ENCODE measurements around the gene CACNA1G. TPM values are rescaled to one million over a fixed set of nuclear protein-coding genes. Genes with fewer than 3 reads are reported as not detected.

Gene CACNA1G
- total and polyA plus RNA-seq, 2 donors (not counting 3 experiments of a cell fraction or from before 2014, with no cell fraction given) = not detected

GRCh38 chr17:50575581-50576210 lies 15.2 kb downstream of the CACNA1G start:
- BruUV-seq (replicated peaks) = no TSS peak
- POLR2A ChIA-PET = no interaction called here

More at GRCh38 chr17:50575581-50576210, 15.2 kb downstream of the CACNA1G start:
- H2AFZ ChIP-seq (ENCODE audit: low read depth, low read length) = no peak overlapping the region
- H3K27ac ChIP-seq (ENCODE audit: insufficient read depth, low read depth, low read length) = no peak overlapping the region
- no peaks in the 10 kb centered on the region for H3K9me1 ChIP-seq (replicated peaks; ENCODE audit: control insufficient read depth, extremely low read depth, insufficient read depth, low read length)
- no peak overlapping the region for H3K9ac ChIP-seq (replicated peaks; ENCODE audit: extremely low read depth, insufficient read depth, low read length)
- no peaks in the 10 kb centered on the region for H3K4me1 ChIP-seq (ENCODE audit: control insufficient read depth, extremely low read depth, insufficient read depth, low read length)
- H3K4me2 ChIP-seq (ENCODE audit: insufficient read depth, low read length) = no peak overlapping the region
- no peak for FAIRE-seq
- H3K79me2 ChIP-seq (ENCODE audit: control insufficient read depth, insufficient read depth, low read length) = no peaks in the 10 kb centered on the region
- DNase-seq (ENCODE audit: low read depth, low spot score) = no peak
- no peaks in the 10 kb centered on the region for H3K9me3 ChIP-seq (replicated peaks; ENCODE audit: control insufficient read depth, insufficient read depth, low read length)
- dilution Hi-C loops (cut with MboI; ENCODE audit: extremely low pct_ligation_motif_present, low sequenced_read_pairs) = no loop called here
- H4K20me1 ChIP-seq (replicated peaks; ENCODE audit: control insufficient read depth, extremely low read depth, insufficient read depth, low read length) = no peaks in the 10 kb centered on the region
- CTCF ChIA-PET = interaction anchor here (0.9 to 2.4 kb wide), 8 partner anchors 13 to 110 kb away, joined by 3 to 10 read pairs (median 3); partner anchors contain the start of gene CACNA1G
- TF ChIP-seq CTCF (IDR thresholded peaks at IDR 0.05; ENCODE audit: extremely low read depth in 1 of 2, insufficient read depth in 1 of 2, low read depth in 1 of 2, low read length in 2 of 2) (peak in 1 of 2 donors; percentile 2), JUN (IDR thresholded peaks at IDR 0.05; ENCODE audit: borderline replicate concordance, insufficient read depth, insufficient read length, low read depth) (no peak)
- no peak overlapping the region for H3K4me3 ChIP-seq (replicated peaks in 1 of 3; ENCODE audit: insufficient read depth in 1 of 3, low read depth in 1 of 3, low read length in 3 of 3)
- H3K27me3 ChIP-seq (ENCODE audit: control insufficient read depth in 2 of 2, insufficient read depth in 2 of 2, low read length in 2 of 2) = peaks cover 0 to 5% of the 10 kb centered on the region in 2 experiments
- intact Hi-C loops (cut with micrococcal nuclease) = no loop called here
- no peaks in the 10 kb centered on the region for H3K36me3 ChIP-seq (ENCODE audit: control insufficient read depth in 2 of 2, extremely low read depth in 1 of 2, insufficient read depth in 2 of 2, low read length in 2 of 2)

Data from endothelial cell of umbilical vein (primary cell).